Stimulated activated memory B cell treated with anti-CD40 and anti-IgM and Interleukin-4, amounts not matched to agents 10 μg/mL and 1 μg/mL and 100 μg/mL, for 72 hours (primary cell): ENCODE measurements around the gene IL3.

Source experiments
- ATAC-seq: fragments of 150-1000 bp; cut with Tn5 transposase; 2 replicates; pipeline ENCODE4 v1.10.0; 2021
- H3K27ac Mint-ChIP-seq: one replicate; pipeline ENCODE4 v1.8.0; 2022; ENCODE audit warnings: mild to moderate bottlenecking, mixed read lengths
- H3K27me3 Mint-ChIP-seq: one replicate; pipeline ENCODE4 v1.8.0; 2022; ENCODE audit warnings: mixed read lengths
- H3K36me3 Mint-ChIP-seq: one replicate; pipeline ENCODE4 v1.8.0; 2022; ENCODE audit warnings: mixed read lengths
- H3K4me1 Mint-ChIP-seq: one replicate; pipeline ENCODE4 v1.8.0; 2022; ENCODE audit warnings: mixed read lengths
- H3K4me3 Mint-ChIP-seq: one replicate; pipeline ENCODE4 v1.8.0; 2022; ENCODE audit warnings: mild to moderate bottlenecking, moderate library complexity, mixed read lengths
- H3K9me3 Mint-ChIP-seq: one replicate; pipeline ENCODE4 v1.8.0; 2022; ENCODE audit warnings: mixed read lengths

Gene IL3

GRCh38 chr5:132060501-132061161 is at the start of gene IL3:
IL3 (plus strand) TSS chr5:132060655; CDS start chr5:132060707, 52 bp downstream.
- H3K27me3 Mint-ChIP-seq, result peaks cover 16% of the 10 kb centered on the region
- ATAC-seq, result no peak
- H3K9me3 Mint-ChIP-seq, result no peaks in the 10 kb centered on the region
- H3K4me1 Mint-ChIP-seq, result peaks cover 29% of the 10 kb centered on the region
- H3K4me3 Mint-ChIP-seq, result no peak within 1 kb of the TSS
- no peaks in the 10 kb centered on the region for H3K36me3 Mint-ChIP-seq
- H3K27ac Mint-ChIP-seq, result no peak within 1 kb of the TSS

GRCh38 chr5:132010989-132011621 is 49.4 kb upstream of the IL3 start:
- Mint-ChIP-seq H3K4me1 (peaks cover 36% of the 10 kb centered on the region), H3K9me3 (no peaks in the 10 kb centered on the region), H3K36me3 (no peaks in the 10 kb centered on the region), H3K4me3 (peak overlapping the region; percentile 77), H3K27me3 (peaks cover 65% of the 10 kb centered on the region), H3K27ac (no peak overlapping the region)
- ATAC-seq, result no peak

GRCh38 chr5:132011622-132012343 is 48.7 kb upstream of the IL3 start, which contains the start of gene ACSL6:
ACSL6 (minus strand) TSS chr5:132011658; CDS start chr5:132011553, 105 bp downstream.
- Mint-ChIP-seq H3K27me3 (peaks cover 72% of the 10 kb centered on the region), H3K36me3 (no peaks in the 10 kb centered on the region), H3K27ac (no peak within 1 kb of the TSS), H3K4me3 (peak within 1 kb of the TSS; percentile 77), H3K9me3 (no peaks in the 10 kb centered on the region), H3K4me1 (peaks cover 41% of the 10 kb centered on the region)
- peak; percentile 6 for ATAC-seq

- Mint-ChIP-seq H3K4me1 (peaks cover 45% of the 10 kb centered on the region), H3K36me3 (no peaks in the 10 kb centered on the region), H3K27me3 (peaks cover 79% of the 10 kb centered on the region), H3K27ac (no peak overlapping the region), H3K4me3 (peak overlapping the region; percentile 57), H3K9me3 (no peaks in the 10 kb centered on the region)
- no peak for ATAC-seq
Measured at GRCh38 chr5:132012371-132013005, 48.0 kb upstream of the IL3 start.

GRCh38 chr5:132013006-132013689 is 47.3 kb upstream of the IL3 start:
- H3K36me3 Mint-ChIP-seq, result no peaks in the 10 kb centered on the region
- no peaks in the 10 kb centered on the region for H3K9me3 Mint-ChIP-seq
- peaks cover 46% of the 10 kb centered on the region for H3K4me1 Mint-ChIP-seq
- H3K27me3 Mint-ChIP-seq, result peaks cover 84% of the 10 kb centered on the region
- no peak overlapping the region for H3K27ac Mint-ChIP-seq
- no peak for ATAC-seq
- no peak overlapping the region for H3K4me3 Mint-ChIP-seq

- no peaks in the 10 kb centered on the region for H3K9me3 Mint-ChIP-seq
- ATAC-seq, result no peak
- H3K36me3 Mint-ChIP-seq, result no peaks in the 10 kb centered on the region
- H3K27me3 Mint-ChIP-seq, result peaks cover 79% of the 10 kb centered on the region
- H3K4me1 Mint-ChIP-seq, result peaks cover 46% of the 10 kb centered on the region
- no peak overlapping the region for H3K4me3 Mint-ChIP-seq
- no peak overlapping the region for H3K27ac Mint-ChIP-seq
Measured at GRCh38 chr5:132013711-132014110, 46.7 kb upstream of the IL3 start.

GRCh38 chr5:132016721-132017250 is 43.7 kb upstream of the IL3 start:
- Mint-ChIP-seq H3K36me3 (no peaks in the 10 kb centered on the region), H3K27me3 (peaks cover 58% of the 10 kb centered on the region), H3K4me1 (peaks cover 50% of the 10 kb centered on the region), H3K9me3 (no peaks in the 10 kb centered on the region), H3K27ac (no peak overlapping the region), H3K4me3 (no peak overlapping the region)
- ATAC-seq, result no peak

GRCh38 chr5:132017316-132017715 is 43.1 kb upstream of the IL3 start:
- no peaks in the 10 kb centered on the region for H3K9me3 Mint-ChIP-seq
- no peaks in the 10 kb centered on the region for H3K36me3 Mint-ChIP-seq
- no peak overlapping the region for H3K27ac Mint-ChIP-seq
- no peak for ATAC-seq
- H3K4me1 Mint-ChIP-seq, result peaks cover 46% of the 10 kb centered on the region
- H3K27me3 Mint-ChIP-seq, result peaks cover 54% of the 10 kb centered on the region
- no peak overlapping the region for H3K4me3 Mint-ChIP-seq

- Mint-ChIP-seq H3K4me3 (no peak overlapping the region), H3K27ac (no peak overlapping the region), H3K9me3 (no peaks in the 10 kb centered on the region), H3K27me3 (peaks cover 47% of the 10 kb centered on the region), H3K4me1 (peaks cover 41% of the 10 kb centered on the region), H3K36me3 (no peaks in the 10 kb centered on the region)
- no peak for ATAC-seq
Measured at GRCh38 chr5:132017738-132018625, 42.5 kb upstream of the IL3 start.

- Mint-ChIP-seq H3K4me1 (peaks cover 41% of the 10 kb centered on the region), H3K9me3 (no peaks in the 10 kb centered on the region), H3K27ac (no peak overlapping the region), H3K4me3 (no peak overlapping the region), H3K27me3 (peaks cover 37% of the 10 kb centered on the region), H3K36me3 (no peaks in the 10 kb centered on the region)
- ATAC-seq, result no peak
Measured at GRCh38 chr5:132019337-132019736, 41.1 kb upstream of the IL3 start.

- Mint-ChIP-seq H3K36me3 (no peaks in the 10 kb centered on the region), H3K27ac (peak overlapping the region; percentile 82)
Measured at GRCh38 chr5:132019857-132020555, 40.4 kb upstream of the IL3 start.

GRCh38 chr5:132020568-132021339 is 39.7 kb upstream of the IL3 start:
- no peaks in the 10 kb centered on the region for H3K9me3 Mint-ChIP-seq
- H3K4me3 Mint-ChIP-seq, result peak overlapping the region; percentile 5
- H3K4me1 Mint-ChIP-seq, result peaks cover 41% of the 10 kb centered on the region
- H3K27ac Mint-ChIP-seq, result peak overlapping the region; percentile 82
- H3K27me3 Mint-ChIP-seq, result peaks cover 25% of the 10 kb centered on the region
- peak; percentile 37 for ATAC-seq
- H3K36me3 Mint-ChIP-seq, result no peaks in the 10 kb centered on the region

More at GRCh38 chr5:132019857-132020555, 40.4 kb upstream of the IL3 start:
- ATAC-seq, result peak; percentile 96
- Mint-ChIP-seq H3K4me3 (peak overlapping the region; percentile 42), H3K27me3 (peaks cover 33% of the 10 kb centered on the region), H3K4me1 (peaks cover 41% of the 10 kb centered on the region), H3K9me3 (no peaks in the 10 kb centered on the region)

- no peak overlapping the region for H3K27ac Mint-ChIP-seq
- no peak for ATAC-seq
- peaks cover 16% of the 10 kb centered on the region for H3K27me3 Mint-ChIP-seq
- H3K36me3 Mint-ChIP-seq, result no peaks in the 10 kb centered on the region
- no peak overlapping the region for H3K4me3 Mint-ChIP-seq
- H3K4me1 Mint-ChIP-seq, result peaks cover 37% of the 10 kb centered on the region
- no peaks in the 10 kb centered on the region for H3K9me3 Mint-ChIP-seq
Measured at GRCh38 chr5:132021654-132022053, 38.8 kb upstream of the IL3 start.
